ENCODE data around the gene P3R3URF. TPM values are rescaled to one million over a fixed set of nuclear protein-coding genes. Genes with fewer than 3 reads are reported as not detected.

Gene P3R3URF
- total RNA-seq, 1 donor from 2014 or later = not detected

GRCh38 chr1:46196609-46197008, 20.3 kb upstream of the P3R3URF start:
- H3K36me3 Mint-ChIP-seq (ENCODE audit: unreplicated experiment) = peaks cover 6% of the 10 kb centered on the region
- DNase-seq = no peak
- no peak overlapping the region for H3K27ac Mint-ChIP-seq (ENCODE audit: unreplicated experiment)
- peaks cover 6% of the 10 kb centered on the region for H3K27me3 Mint-ChIP-seq (ENCODE audit: unreplicated experiment)
- H3K4me1 Mint-ChIP-seq (ENCODE audit: low read depth, unreplicated experiment) = no peaks in the 10 kb centered on the region
- H3K9me3 Mint-ChIP-seq (ENCODE audit: unreplicated experiment) = no peaks in the 10 kb centered on the region
- H3K4me3 Mint-ChIP-seq (ENCODE audit: unreplicated experiment) = no peak overlapping the region
- no peak for TF ChIP-seq CTCF (IDR thresholded peaks at IDR 0.05; ENCODE audit: partially characterized antibody, unreplicated experiment)

GRCh38 chr1:46194641-46195193, 18.4 kb upstream of the P3R3URF start:
- Mint-ChIP-seq H3K9me3 (ENCODE audit: unreplicated experiment) (no peaks in the 10 kb centered on the region), H3K4me3 (ENCODE audit: unreplicated experiment) (no peak overlapping the region), H3K36me3 (ENCODE audit: unreplicated experiment) (no peaks in the 10 kb centered on the region), H3K27ac (ENCODE audit: unreplicated experiment) (no peak overlapping the region), H3K4me1 (ENCODE audit: low read depth, unreplicated experiment) (no peaks in the 10 kb centered on the region), H3K27me3 (ENCODE audit: unreplicated experiment) (peaks cover 5% of the 10 kb centered on the region)
- no peak for DNase-seq
- no peak for TF ChIP-seq CTCF (IDR thresholded peaks at IDR 0.05; ENCODE audit: partially characterized antibody, unreplicated experiment)

GRCh38 chr1:46193984-46194570, 17.8 kb upstream of the P3R3URF start:
- H3K4me1 Mint-ChIP-seq (ENCODE audit: low read depth, unreplicated experiment) = no peaks in the 10 kb centered on the region
- H3K4me3 Mint-ChIP-seq (ENCODE audit: unreplicated experiment) = no peak overlapping the region
- DNase-seq = no peak
- H3K27ac Mint-ChIP-seq (ENCODE audit: unreplicated experiment) = no peak overlapping the region
- peaks cover 5% of the 10 kb centered on the region for H3K27me3 Mint-ChIP-seq (ENCODE audit: unreplicated experiment)
- peaks cover 5% of the 10 kb centered on the region for H3K36me3 Mint-ChIP-seq (ENCODE audit: unreplicated experiment)
- no peaks in the 10 kb centered on the region for H3K9me3 Mint-ChIP-seq (ENCODE audit: unreplicated experiment)
- no peak for TF ChIP-seq CTCF (IDR thresholded peaks at IDR 0.05; ENCODE audit: partially characterized antibody, unreplicated experiment)

GRCh38 chr1:46193285-46193684, 17.0 kb upstream of the P3R3URF start:
- TF ChIP-seq CTCF (IDR thresholded peaks at IDR 0.05; ENCODE audit: partially characterized antibody, unreplicated experiment) = no peak
- DNase-seq = no peak

GRCh38 chr1:46192171-46192570, 15.9 kb upstream of the P3R3URF start:
- peaks cover 5% of the 10 kb centered on the region for H3K27me3 Mint-ChIP-seq (ENCODE audit: unreplicated experiment)
- peaks cover 4% of the 10 kb centered on the region for H3K9me3 Mint-ChIP-seq (ENCODE audit: unreplicated experiment)
- no peaks in the 10 kb centered on the region for H3K4me1 Mint-ChIP-seq (ENCODE audit: low read depth, unreplicated experiment)
- no peak overlapping the region for H3K27ac Mint-ChIP-seq (ENCODE audit: unreplicated experiment)
- H3K4me3 Mint-ChIP-seq (ENCODE audit: unreplicated experiment) = no peak overlapping the region
- TF ChIP-seq CTCF (IDR thresholded peaks at IDR 0.05; ENCODE audit: partially characterized antibody, unreplicated experiment) = no peak
- H3K36me3 Mint-ChIP-seq (ENCODE audit: unreplicated experiment) = peaks cover 5% of the 10 kb centered on the region
- no peak for DNase-seq

More at GRCh38 chr1:46193285-46193684, 17.0 kb upstream of the P3R3URF start:
- H3K27ac Mint-ChIP-seq (ENCODE audit: unreplicated experiment) = no peak overlapping the region
- H3K27me3 Mint-ChIP-seq (ENCODE audit: unreplicated experiment) = peaks cover 5% of the 10 kb centered on the region
- peaks cover 5% of the 10 kb centered on the region for H3K36me3 Mint-ChIP-seq (ENCODE audit: unreplicated experiment)
- no peak overlapping the region for H3K4me3 Mint-ChIP-seq (ENCODE audit: unreplicated experiment)
- H3K9me3 Mint-ChIP-seq (ENCODE audit: unreplicated experiment) = no peaks in the 10 kb centered on the region
- H3K4me1 Mint-ChIP-seq (ENCODE audit: low read depth, unreplicated experiment) = no peaks in the 10 kb centered on the region
